HEK293 (cell line): Measurements from ENCODE around the gene SYDE2.

Source experiments
- CTCF ChIA-PET: fragments of 350-600 bp; formaldehyde crosslinking; extraction: SDS; loops from one replicate; lab custom pipeline; 2021; ENCODE audit warnings: antibody characterized with exemption; lab: Yijun Ruan, JAX
- POLR2A ChIA-PET: fragments of 300-600 bp; formaldehyde crosslinking; extraction: SDS; loops from one replicate; lab custom pipeline; 2020; ENCODE audit warnings: antibody characterized with exemption, inconsistent platforms; lab: Yijun Ruan, JAX
- H3K27ac ChIP-seq: fragments of 200-500 bp; sonication (Bioruptor generic); 2 replicates; pipeline ENCODE4 v1.5.1; 2014; ENCODE audit warnings: low read depth, low read length, control low read depth, inconsistent platforms; ENCODE audit errors: extremely low read depth
- H3K36me3 ChIP-seq, 2 experiments: fragments of 200-500 bp in 1 of 2; sonication (Bioruptor generic) in 1 of 2; 1 replicate in 1 of 2; 2 replicates in 1 of 2; pipeline ENCODE4 v1.5.1; 2014 to 2017; ENCODE audit warnings: inconsistent platforms in 2 of 2, low read length in 2 of 2; ENCODE audit not compliant: control insufficient read depth in 2 of 2, insufficient read depth in 1 of 2
- H3K4me1 ChIP-seq: fragments of 200-500 bp; sonication (Bioruptor generic); 2 replicates; pipeline ENCODE4 v1.5.1; 2014; ENCODE audit warnings: mild to moderate bottlenecking, low read length, inconsistent platforms; ENCODE audit not compliant: control insufficient read depth, insufficient read depth
- H3K4me3 ChIP-seq: 2 replicates; pipeline ENCODE4 v1.5.1; 2011; ENCODE audit warnings: low read depth, mild to moderate bottlenecking, control low read depth, low read length, moderate library complexity
- H3K9me3 ChIP-seq: fragments of 200-500 bp; sonication (Bioruptor generic); 2 replicates; pipeline ENCODE4 v1.5.1; 2014; ENCODE audit warnings: low read depth, low read length, inconsistent platforms; ENCODE audit not compliant: control insufficient read depth, insufficient read depth
- BCL11A ChIP-seq: fragments of 450-650 bp; formaldehyde crosslinking; IDR thresholded peaks from 2 replicates; pipeline ENCODE4 v1.5.1; 2016; ENCODE audit warnings: low read depth, missing biosample characterization, missing genetic modification characterization
- MEIS1 ChIP-seq: sonication (generic); formaldehyde crosslinking; IDR thresholded peaks from 2 replicates; pipeline ENCODE4 v1.8.1; 2022; ENCODE audit warnings: missing genetic modification reagents, mild to moderate bottlenecking, borderline replicate concordance
- OSR2 ChIP-seq: fragments of 450-650 bp; formaldehyde crosslinking; IDR thresholded peaks from 2 replicates; pipeline ENCODE4 v1.5.1; 2016; ENCODE audit warnings: missing biosample characterization, missing genetic modification characterization
- PRDM1 ChIP-seq: fragments of 450-650 bp; formaldehyde crosslinking; IDR thresholded peaks from 2 replicates; pipeline ENCODE4; 2016; ENCODE audit warnings: missing biosample characterization, missing genetic modification characterization
- SCRT1 ChIP-seq: fragments of 450-650 bp; formaldehyde crosslinking; IDR thresholded peaks from 2 replicates; pipeline ENCODE4 v1.5.1; 2016; ENCODE audit warnings: missing biosample characterization, missing genetic modification characterization, borderline replicate concordance
- SCRT2 ChIP-seq: fragments of 450-650 bp; formaldehyde crosslinking; IDR thresholded peaks from 2 replicates; pipeline ENCODE4 v1.5.1; 2016; ENCODE audit warnings: missing biosample characterization, missing genetic modification characterization
- ZBTB21 ChIP-seq: fragments of 450-650 bp; formaldehyde crosslinking; IDR thresholded peaks from 2 replicates; pipeline ENCODE4 v1.5.1; 2017; ENCODE audit warnings: missing biosample characterization, missing genetic modification characterization
- ZBTB48 ChIP-seq: fragments of 450-650 bp; formaldehyde crosslinking; IDR thresholded peaks from 2 replicates; pipeline ENCODE4 v1.5.1; 2016; ENCODE audit warnings: missing biosample characterization, missing genetic modification characterization
- ZIC2 ChIP-seq: fragments of 450-650 bp; formaldehyde crosslinking; IDR thresholded peaks from 2 replicates; pipeline ENCODE4 v1.5.1; 2016; ENCODE audit warnings: missing biosample characterization, missing genetic modification characterization
- ZNF146 ChIP-seq: fragments of 450-650 bp; formaldehyde crosslinking; IDR thresholded peaks from 2 replicates; pipeline ENCODE4 v1.5.1; 2016; ENCODE audit warnings: missing biosample characterization, missing genetic modification characterization
- ZNF175 ChIP-seq: fragments of 450-650 bp; formaldehyde crosslinking; IDR thresholded peaks from 2 replicates; pipeline ENCODE4 v1.5.1; 2016; ENCODE audit warnings: missing biosample characterization, missing genetic modification characterization
- ZNF354C ChIP-seq: fragments of 450-650 bp; formaldehyde crosslinking; IDR thresholded peaks from 2 replicates; pipeline ENCODE4 v1.5.1; 2016; ENCODE audit warnings: missing biosample characterization, missing genetic modification characterization, low read depth, borderline replicate concordance
- ZNF37A ChIP-seq: fragments of 450-650 bp; IDR thresholded peaks from 2 replicates; pipeline ENCODE4 v1.5.1; 2018; ENCODE audit warnings: missing biosample characterization, missing genetic modification characterization
- ZNF664 ChIP-seq: fragments of 450-650 bp; formaldehyde crosslinking; IDR thresholded peaks from 2 replicates; pipeline ENCODE4 v1.5.1; 2016; ENCODE audit warnings: missing biosample characterization, missing genetic modification characterization
- ZNF76 ChIP-seq: fragments of 450-650 bp; formaldehyde crosslinking; IDR thresholded peaks from 2 replicates; pipeline ENCODE4; 2016; ENCODE audit warnings: low read depth, missing biosample characterization, missing genetic modification characterization, borderline replicate concordance

SYDE2 gene

DNA sequence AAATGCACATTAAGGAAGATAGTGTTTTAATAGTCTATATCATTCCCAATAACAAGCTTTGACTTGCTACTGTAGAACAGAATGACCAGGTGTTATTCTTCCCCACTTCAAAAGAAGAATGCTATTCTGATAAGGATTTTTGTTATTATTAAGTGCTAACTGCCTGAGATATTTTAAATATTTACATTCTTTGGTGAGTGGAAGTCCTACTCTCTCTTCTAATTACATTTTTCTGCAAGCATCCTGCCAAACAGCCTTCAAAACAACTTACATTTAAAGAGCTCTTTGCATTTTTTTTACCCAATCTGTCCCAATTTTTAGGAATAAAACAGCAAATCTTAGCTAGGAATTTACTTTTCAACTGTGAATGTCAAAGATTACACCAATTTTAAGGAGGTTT, 23.5 kb upstream of the SYDE2 start:
- no peak overlapping the region for H3K27ac ChIP-seq
- no peaks in the 10 kb centered on the region for H3K36me3 ChIP-seq
- POLR2A ChIA-PET: interaction anchor here (0.8 to 2.4 kb wide), 4 partner anchors 15 to 35 kb away, joined by 3 to 19 read pairs (median 4); partner anchors contain the start of genes C1orf52 and SYDE2
- H3K9me3 ChIP-seq: no peaks in the 10 kb centered on the region
- TF ChIP-seq ZBTB21 (tag by site-specific recombination) (no peak), ZNF37A (tag by site-specific recombination) (no peak), PRDM1 (tag by site-specific recombination) (no peak)
- no peak overlapping the region for H3K4me3 ChIP-seq
- CTCF ChIA-PET: interaction anchor here (0.5 to 1.7 kb wide), 7 partner anchors 10 to 1907 kb away, joined by 3 to 7 read pairs (median 3); no protein-coding TSS in a partner anchor
- H3K4me1 ChIP-seq: peaks cover 14% of the 10 kb centered on the region

- Histone ChIP-seq H3K4me3 (no peak overlapping the region), H3K4me1 (peaks cover 14% of the 10 kb centered on the region)
- POLR2A ChIA-PET: no interaction called here
- no peak for TF ChIP-seq OSR2 (tag by site-specific recombination)
- no peak for TF ChIP-seq ZIC2 (tag by site-specific recombination)
- TF ChIP-seq ZBTB48: no peak
- 0 out of 2 replicates have a peak, but pooled peaks have one; percentile 18 for TF ChIP-seq ZNF146
- no peak for TF ChIP-seq ZNF76
- TF ChIP-seq PRDM1 (tag by site-specific recombination): 0 out of 2 replicates have a peak, but pooled peaks have one; percentile 25
- TF ChIP-seq, all 188 proteins: peak for 2
- Histone ChIP-seq H3K9me3 (no peaks in the 10 kb centered on the region), H3K27ac (no peak overlapping the region), H3K36me3 (no peaks in the 10 kb centered on the region)
- CTCF ChIA-PET: interaction anchor here (1.0 to 1.7 kb wide), 3 partner anchors 12 to 33 kb away, joined by 3 to 7 read pairs (median 3); no protein-coding TSS in a partner anchor
Measured at GRCh38 chr1:85223334-85223733, 22.5 kb upstream of the SYDE2 start.

DNA sequence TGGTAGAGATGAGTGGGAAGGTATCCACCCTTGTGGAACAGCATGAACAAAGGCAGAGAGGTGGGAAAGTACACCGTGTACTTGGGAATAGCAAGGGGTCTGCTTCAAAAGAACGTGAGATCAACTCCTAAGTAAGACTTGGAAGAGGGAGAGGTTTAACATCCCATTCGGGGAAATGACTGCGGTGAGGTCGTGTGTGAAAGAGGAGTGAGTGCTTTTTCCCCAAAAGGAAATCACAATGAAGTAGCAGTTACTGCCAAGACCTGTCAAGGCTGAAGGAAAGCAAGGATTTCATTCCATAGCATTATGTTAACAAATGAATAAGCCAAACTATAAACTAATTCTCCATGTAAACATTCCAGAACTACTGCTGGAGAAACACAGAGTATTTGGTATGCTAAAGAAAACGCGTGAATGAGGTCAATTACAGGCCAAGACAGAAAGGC, 20.0 kb upstream of the SYDE2 start:
- POLR2A ChIA-PET: no interaction called here
- Histone ChIP-seq H3K4me3 (no peak overlapping the region), H3K36me3 (no peaks in the 10 kb centered on the region), H3K27ac (no peak overlapping the region), H3K9me3 (no peaks in the 10 kb centered on the region), H3K4me1 (peaks cover 14% of the 10 kb centered on the region)
- TF ChIP-seq ZNF664: no peak
- TF ChIP-seq BCL11A (tag by site-specific recombination): no peak
- TF ChIP-seq ZNF37A (tag by site-specific recombination): no peak
- CTCF ChIA-PET: interaction anchor here (0.8 kb wide), 2 partner anchors 15 to 29 kb away, joined by 3 to 4 read pairs; no protein-coding TSS in a partner anchor

- ChIA-PET POLR2A (no interaction called here), CTCF (interaction anchor here (0.8 kb wide), 1 partner anchor 15 kb away, joined by 4 read pairs; no protein-coding TSS in a partner anchor)
- Histone ChIP-seq H3K27ac (no peak overlapping the region), H3K4me1 (peaks cover 6% of the 10 kb centered on the region; the same call in 1 of the 2 replicates), H3K9me3 (no peaks in the 10 kb centered on the region), H3K36me3 (no peaks in the 10 kb centered on the region), H3K4me3 (no peak overlapping the region)
- TF ChIP-seq ZNF354C (tag by site-specific recombination) (no peak), SCRT2 (tag by site-specific recombination) (peak; percentile 72), SCRT1 (peak; percentile 67; the same call in 1 of the 2 replicates), ZNF175 (no peak), MEIS1 (CRISPR knock-in tag) (no peak)
Measured at GRCh38 chr1:85219853-85220610, 19.2 kb upstream of the SYDE2 start.

DNA sequence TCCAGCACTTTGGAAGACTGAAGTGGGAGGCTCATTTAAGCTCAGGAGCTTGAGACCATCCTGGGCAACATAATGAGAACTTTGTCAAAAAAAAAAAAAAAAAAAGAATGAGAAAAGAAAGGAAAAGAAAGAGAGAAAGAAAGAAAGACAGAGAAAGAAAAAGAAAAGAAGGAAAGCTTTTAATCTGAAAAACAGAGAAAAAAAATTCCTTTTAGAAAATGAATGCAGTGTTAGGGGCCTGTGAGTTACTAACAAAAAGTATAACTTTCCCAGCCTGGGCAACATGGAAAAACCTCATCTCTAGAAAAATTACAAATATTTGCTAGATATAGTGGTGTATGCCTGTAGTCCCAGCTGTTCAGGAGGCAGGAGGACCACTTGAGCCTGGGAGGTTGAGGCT, 15.9 kb upstream of the SYDE2 start:
- CTCF ChIA-PET: interaction anchor here (0.7 kb wide), 1 partner anchor 10 kb away, joined by 3 read pairs; no protein-coding TSS in a partner anchor
- Histone ChIP-seq H3K4me1 (no peaks in the 10 kb centered on the region), H3K9me3 (no peaks in the 10 kb centered on the region), H3K27ac (no peak overlapping the region), H3K36me3 (no peaks in the 10 kb centered on the region), H3K4me3 (no peak overlapping the region)
- POLR2A ChIA-PET: no interaction called here
- TF ChIP-seq ZNF37A (tag by site-specific recombination) (no peak), PRDM1 (tag by site-specific recombination) (peak; percentile 23; the same call in 1 of the 2 replicates)
